ENCODE results near the gene PDCD11. TPM values are rescaled to one million over a fixed set of nuclear protein-coding genes. Genes with fewer than 3 reads are reported as not detected.
"Not testable (repeated sequence)": the region's sequence is repeated elsewhere in the genome, so short reads cannot be mapped to it uniquely, and the experiment has no call there.

The PDCD11 gene
- total RNA-seq, 1 donor from 2014 or later, result 72.8 TPM

GRCh38 chr10:103413564-103413963, 17.1 kb downstream of the PDCD11 start:
- Mint-ChIP-seq H3K4me3 (ENCODE audit: unreplicated experiment) (no peak overlapping the region), H3K27ac (ENCODE audit: unreplicated experiment) (no peak overlapping the region), H3K9me3 (ENCODE audit: unreplicated experiment) (no peaks in the 10 kb centered on the region), H3K27me3 (ENCODE audit: low read depth, unreplicated experiment) (no peaks in the 10 kb centered on the region), H3K36me3 (ENCODE audit: low read depth, unreplicated experiment) (peaks cover 15% of the 10 kb centered on the region), H3K4me1 (ENCODE audit: low read depth, unreplicated experiment) (no peaks in the 10 kb centered on the region)
- no peak overlapping the region for H3K4me2 ChIP-seq (ENCODE audit: low read length)
- no peak overlapping the region for H2AFZ ChIP-seq (ENCODE audit: low read depth, low read length)
- no peaks in the 10 kb centered on the region for H3K4me1 ChIP-seq (ENCODE audit: insufficient read depth, low read length)
- TF ChIP-seq EZH2 (IDR thresholded peaks at IDR 0.05; ENCODE audit: insufficient read depth, low read length), result no peak
- TF ChIP-seq, protein P1, sequence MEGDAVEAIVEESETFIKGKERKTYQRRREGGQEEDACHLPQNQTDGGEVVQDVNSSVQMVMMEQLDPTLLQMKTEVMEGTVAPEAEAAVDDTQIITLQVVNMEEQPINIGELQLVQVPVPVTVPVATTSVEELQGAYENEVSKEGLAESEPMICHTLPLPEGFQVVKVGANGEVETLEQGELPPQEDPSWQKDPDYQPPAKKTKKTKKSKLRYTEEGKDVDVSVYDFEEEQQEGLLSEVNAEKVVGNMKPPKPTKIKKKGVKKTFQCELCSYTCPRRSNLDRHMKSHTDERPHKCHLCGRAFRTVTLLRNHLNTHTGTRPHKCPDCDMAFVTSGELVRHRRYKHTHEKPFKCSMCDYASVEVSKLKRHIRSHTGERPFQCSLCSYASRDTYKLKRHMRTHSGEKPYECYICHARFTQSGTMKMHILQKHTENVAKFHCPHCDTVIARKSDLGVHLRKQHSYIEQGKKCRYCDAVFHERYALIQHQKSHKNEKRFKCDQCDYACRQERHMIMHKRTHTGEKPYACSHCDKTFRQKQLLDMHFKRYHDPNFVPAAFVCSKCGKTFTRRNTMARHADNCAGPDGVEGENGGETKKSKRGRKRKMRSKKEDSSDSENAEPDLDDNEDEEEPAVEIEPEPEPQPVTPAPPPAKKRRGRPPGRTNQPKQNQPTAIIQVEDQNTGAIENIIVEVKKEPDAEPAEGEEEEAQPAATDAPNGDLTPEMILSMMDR (IDR thresholded peaks at IDR 0.05; ENCODE audit: insufficient read depth, low read depth, low read length), result no peak
- H3K9ac ChIP-seq (ENCODE audit: low read length), result no peak overlapping the region
- no peaks in the 10 kb centered on the region for H3K9me3 ChIP-seq (ENCODE audit: insufficient read depth, low read depth, low read length)
- no peak overlapping the region for H3K27ac ChIP-seq (ENCODE audit: low read depth, low read length)
- DNase-seq (ENCODE audit: low read depth) (no peak), FAIRE-seq (no peak)
- H3K79me2 ChIP-seq (ENCODE audit: insufficient read depth, low read length), result no peaks in the 10 kb centered on the region
- H3K36me3 ChIP-seq (ENCODE audit: insufficient read depth, low read length), result peaks cover 65% of the 10 kb centered on the region
- no peak overlapping the region for H3K4me3 ChIP-seq (ENCODE audit: insufficient read depth, low read depth, low read length)
- no peaks in the 10 kb centered on the region for H3K27me3 ChIP-seq (ENCODE audit: insufficient read depth, low read length)
- peaks cover 46% of the 10 kb centered on the region for H4K20me1 ChIP-seq (ENCODE audit: insufficient read depth, low read length)

GRCh38 chr10:103415581-103415980, 19.2 kb downstream of the PDCD11 start:
- Mint-ChIP-seq H3K36me3 (ENCODE audit: low read depth, unreplicated experiment) (peaks cover 23% of the 10 kb centered on the region), H3K4me3 (ENCODE audit: unreplicated experiment) (no peak overlapping the region), H3K9me3 (ENCODE audit: unreplicated experiment) (no peaks in the 10 kb centered on the region), H3K4me1 (ENCODE audit: low read depth, unreplicated experiment) (no peaks in the 10 kb centered on the region), H3K27me3 (ENCODE audit: low read depth, unreplicated experiment) (no peaks in the 10 kb centered on the region), H3K27ac (ENCODE audit: unreplicated experiment) (no peak overlapping the region)
- Histone ChIP-seq H3K27ac (ENCODE audit: low read depth, low read length) (no peak overlapping the region), H3K4me2 (ENCODE audit: low read length) (no peak overlapping the region), H3K79me2 (ENCODE audit: insufficient read depth, low read length) (no peaks in the 10 kb centered on the region), H3K9me3 (ENCODE audit: insufficient read depth, low read depth, low read length) (no peaks in the 10 kb centered on the region), H2AFZ (ENCODE audit: low read depth, low read length) (no peak overlapping the region), H4K20me1 (ENCODE audit: insufficient read depth, low read length) (peaks cover 61% of the 10 kb centered on the region), H3K4me3 (ENCODE audit: insufficient read depth, low read depth, low read length) (no peak overlapping the region), H3K27me3 (ENCODE audit: insufficient read depth, low read length) (no peaks in the 10 kb centered on the region), H3K4me1 (ENCODE audit: insufficient read depth, low read length) (no peaks in the 10 kb centered on the region), H3K36me3 (ENCODE audit: insufficient read depth, low read length) (peaks cover 72% of the 10 kb centered on the region), H3K9ac (ENCODE audit: low read length) (no peak overlapping the region)
- no peak for DNase-seq (ENCODE audit: low read depth)
- FAIRE-seq, result no peak
- TF ChIP-seq, protein P1 (IDR thresholded peaks at IDR 0.05; ENCODE audit: insufficient read depth, low read depth, low read length), result no peak
- no peak for TF ChIP-seq EZH2 (IDR thresholded peaks at IDR 0.05; ENCODE audit: insufficient read depth, low read length)

DNA sequence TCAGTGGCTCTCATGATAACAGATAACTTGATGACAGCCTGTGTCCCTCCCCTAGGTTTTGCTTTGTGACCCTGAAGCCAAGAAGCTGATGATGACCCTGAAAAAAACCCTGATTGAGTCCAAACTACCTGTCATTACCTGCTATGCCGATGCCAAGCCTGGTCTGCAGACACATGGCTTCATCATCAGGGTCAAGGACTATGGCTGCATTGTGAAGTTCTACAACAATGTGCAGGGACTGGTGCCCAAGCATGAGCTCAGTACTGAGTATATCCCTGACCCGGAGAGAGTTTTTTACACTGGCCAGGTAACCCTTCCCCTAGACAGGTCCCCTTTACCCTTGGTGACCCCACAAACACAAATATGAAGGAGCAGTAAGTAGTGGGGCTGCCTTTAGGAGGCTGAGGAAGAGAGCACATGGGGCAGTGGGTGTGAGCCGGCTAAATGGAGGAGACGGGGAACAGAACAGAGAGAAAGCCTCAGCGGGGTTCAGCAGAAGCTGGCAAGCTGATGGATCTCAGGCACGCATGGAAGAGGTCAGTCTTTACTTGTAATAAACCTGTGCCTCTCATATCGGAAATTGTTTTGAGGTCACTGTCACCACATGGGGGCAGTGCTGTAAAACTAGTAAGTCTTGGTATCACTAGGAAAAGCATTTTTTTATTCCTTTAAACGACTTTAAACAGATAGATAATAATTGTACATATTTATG, 20.2 kb downstream of the PDCD11 start:
- Histone ChIP-seq H3K79me2 (ENCODE audit: insufficient read depth, low read length) (no peaks in the 10 kb centered on the region), H3K36me3 (ENCODE audit: insufficient read depth, low read length) (peaks cover 75% of the 10 kb centered on the region), H3K4me1 (ENCODE audit: insufficient read depth, low read length) (no peaks in the 10 kb centered on the region), H3K9me3 (ENCODE audit: insufficient read depth, low read depth, low read length) (no peaks in the 10 kb centered on the region), H4K20me1 (ENCODE audit: insufficient read depth, low read length) (peaks cover 62% of the 10 kb centered on the region), H3K27me3 (ENCODE audit: insufficient read depth, low read length) (no peaks in the 10 kb centered on the region), H3K4me2 (ENCODE audit: low read length) (no peak overlapping the region), H3K9ac (ENCODE audit: low read length) (no peak overlapping the region), H3K4me3 (ENCODE audit: insufficient read depth, low read depth, low read length) (no peak overlapping the region), H2AFZ (ENCODE audit: low read depth, low read length) (no peak overlapping the region), H3K27ac (ENCODE audit: low read depth, low read length) (no peak overlapping the region)
- Mint-ChIP-seq H3K27me3 (ENCODE audit: low read depth, unreplicated experiment) (no peaks in the 10 kb centered on the region), H3K4me3 (ENCODE audit: unreplicated experiment) (no peak overlapping the region), H3K9me3 (ENCODE audit: unreplicated experiment) (no peaks in the 10 kb centered on the region), H3K27ac (ENCODE audit: unreplicated experiment) (peak overlapping the region; percentile 22), H3K36me3 (ENCODE audit: low read depth, unreplicated experiment) (peaks cover 23% of the 10 kb centered on the region), H3K4me1 (ENCODE audit: low read depth, unreplicated experiment) (no peaks in the 10 kb centered on the region)
- no peak for TF ChIP-seq EZH2 (IDR thresholded peaks at IDR 0.05; ENCODE audit: insufficient read depth, low read length)
- TF ChIP-seq, protein P1 (IDR thresholded peaks at IDR 0.05; ENCODE audit: insufficient read depth, low read depth, low read length), result peak; percentile 50
- DNase-seq (ENCODE audit: low read depth) (peak; percentile 20), FAIRE-seq (no peak)

DNA sequence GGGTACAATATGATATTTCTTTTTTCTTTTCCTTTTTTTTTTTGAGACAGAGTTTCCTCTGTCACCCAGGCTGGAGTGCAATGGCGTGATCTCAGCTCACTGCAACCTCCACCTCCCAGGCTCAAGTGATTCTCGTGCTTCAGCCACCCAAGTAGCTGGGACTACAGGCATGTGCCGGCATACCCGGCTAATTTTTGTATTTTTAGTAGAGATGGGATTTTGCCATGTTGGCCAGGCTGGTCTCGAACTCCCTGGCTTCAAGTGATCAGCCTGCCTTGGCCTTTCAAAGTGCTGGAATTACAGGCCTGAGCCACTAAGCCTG, 20.7 kb downstream of the PDCD11 start:
- not testable (repeated sequence) for H3K4me2 ChIP-seq (ENCODE audit: low read length); H3K4me1 Mint-ChIP-seq (ENCODE audit: low read depth, unreplicated experiment); H3K79me2 ChIP-seq (ENCODE audit: insufficient read depth, low read length); H3K4me3 ChIP-seq (ENCODE audit: insufficient read depth, low read depth, low read length); H2AFZ ChIP-seq (ENCODE audit: low read depth, low read length); H3K9me3 Mint-ChIP-seq (ENCODE audit: unreplicated experiment); H3K4me3 Mint-ChIP-seq (ENCODE audit: unreplicated experiment); H3K27me3 ChIP-seq (ENCODE audit: insufficient read depth, low read length); H3K9ac ChIP-seq (ENCODE audit: low read length); FAIRE-seq; H3K27ac ChIP-seq (ENCODE audit: low read depth, low read length); H3K27me3 Mint-ChIP-seq (ENCODE audit: low read depth, unreplicated experiment); H3K4me1 ChIP-seq (ENCODE audit: insufficient read depth, low read length); DNase-seq (ENCODE audit: low read depth); H3K9me3 ChIP-seq (ENCODE audit: insufficient read depth, low read depth, low read length); H3K27ac Mint-ChIP-seq (ENCODE audit: unreplicated experiment)
- Histone ChIP-seq H4K20me1 (ENCODE audit: insufficient read depth, low read length) (peaks cover 62% of the 10 kb centered on the region), H3K36me3 (ENCODE audit: insufficient read depth, low read length) (peaks cover 75% of the 10 kb centered on the region)
- peaks cover 23% of the 10 kb centered on the region for H3K36me3 Mint-ChIP-seq (ENCODE audit: low read depth, unreplicated experiment)

All from astrocyte (in vitro differentiated cells and primary cell).